ENCODE measurements around the gene MOV10L1.

The MOV10L1 gene

GRCh38 chr22:50178871-50179869, 89.4 kb downstream of the MOV10L1 start:
- no peak for DNase-seq

DNA sequence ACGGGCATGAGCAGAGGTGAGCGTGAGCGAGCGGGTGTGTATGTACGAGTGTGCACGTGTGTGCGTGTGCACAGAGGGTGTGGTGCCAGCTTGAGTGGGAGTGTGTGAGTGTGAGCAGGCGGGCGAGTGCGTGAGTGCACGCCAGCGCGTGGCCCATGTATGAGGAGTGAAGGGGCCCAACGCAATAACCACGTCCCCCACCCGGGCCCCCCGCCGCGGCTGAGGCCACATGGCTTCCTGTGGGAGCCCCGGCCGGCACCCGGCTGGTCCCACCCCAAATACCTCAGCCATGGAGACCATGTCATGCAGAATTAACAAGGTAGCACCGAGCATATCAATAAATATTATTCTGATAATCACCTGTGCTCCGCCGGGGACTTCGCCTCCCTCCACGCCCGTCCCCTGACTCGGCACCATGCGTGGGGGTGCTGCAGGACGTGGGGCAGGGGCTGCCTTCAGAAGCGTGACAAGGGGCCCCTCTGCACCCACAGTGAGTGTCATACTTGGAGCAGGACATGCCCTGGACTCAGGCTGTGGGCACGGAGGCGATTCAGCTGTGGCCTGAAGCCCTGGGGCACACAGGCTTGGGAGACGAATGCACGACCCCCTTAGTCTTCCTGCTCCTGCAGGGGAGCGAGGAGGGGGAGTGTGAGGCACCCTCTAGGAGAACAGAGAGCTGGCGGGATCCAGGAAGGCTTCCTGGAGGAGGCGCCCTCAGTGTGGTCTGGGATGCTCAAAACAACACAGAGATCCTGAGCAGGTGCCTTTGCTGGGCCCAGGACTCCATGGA, 90.3 kb downstream of the MOV10L1 start:
- no peak for DNase-seq

- no peak for DNase-seq
Measured at GRCh38 chr22:50180727-50181521, 91.1 kb downstream of the MOV10L1 start.

DNA sequence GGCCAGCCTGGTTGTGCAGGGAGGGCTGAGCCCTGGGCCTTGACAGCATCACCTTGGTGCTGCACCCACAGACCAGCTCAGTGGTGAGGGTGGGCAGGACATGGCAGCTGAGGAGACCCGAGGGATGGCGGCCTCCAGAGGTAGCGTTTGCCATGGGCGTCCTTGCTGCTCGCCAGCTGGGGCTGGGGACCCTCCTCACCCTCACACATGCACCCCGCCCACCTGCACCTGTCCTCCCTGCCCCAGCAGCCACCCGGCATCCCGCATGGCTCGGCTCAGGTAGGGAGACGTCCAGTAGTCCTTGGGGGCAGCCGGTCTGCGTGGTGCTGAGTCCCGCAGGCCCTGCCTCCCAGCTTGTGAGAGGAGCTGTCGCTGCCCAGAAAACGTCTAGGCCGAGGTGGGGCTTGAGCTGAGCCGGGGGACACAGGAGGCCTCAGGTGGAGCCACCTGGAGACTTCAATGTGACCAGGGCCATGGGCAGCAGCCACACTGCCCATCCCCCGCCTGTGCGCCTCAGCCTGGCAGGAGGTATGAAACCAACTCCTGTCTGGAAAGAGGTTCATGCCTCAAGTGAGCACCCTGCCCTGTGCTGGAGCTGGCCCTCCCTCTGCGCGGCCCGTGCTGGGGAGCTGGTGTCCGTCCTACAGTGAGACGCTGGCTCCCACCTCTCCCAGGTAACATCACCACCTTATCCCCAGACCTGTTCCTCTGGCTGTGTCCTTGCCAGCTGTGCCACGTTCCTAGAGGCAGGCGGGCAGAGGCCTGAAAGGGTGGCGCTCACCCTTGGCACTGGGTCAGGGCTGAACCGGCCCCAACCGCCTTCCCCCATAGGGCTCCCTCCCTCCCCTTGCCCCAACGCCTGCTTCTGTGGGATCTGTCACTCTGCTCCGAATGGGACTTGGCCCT, 92.6 kb downstream of the MOV10L1 start:
- DNase-seq: no peak

- DNase-seq: no peak
Measured at GRCh38 chr22:50183141-50183971, 93.5 kb downstream of the MOV10L1 start.

GRCh38 chr22:50184004-50184901, 94.4 kb downstream of the MOV10L1 start:
- DNase-seq: peak; percentile 31

- DNase-seq: no peak
Measured at GRCh38 chr22:50184902-50185374, 95.1 kb downstream of the MOV10L1 start.

- DNase-seq: peak; percentile 91
Measured at GRCh38 chr22:50185375-50186087, 95.7 kb downstream of the MOV10L1 start, which contains the start of gene TRABD. TRABD (plus strand) TSS chr22:50185913; CDS start chr22:50193061, 7,148 bp downstream.

DNA sequence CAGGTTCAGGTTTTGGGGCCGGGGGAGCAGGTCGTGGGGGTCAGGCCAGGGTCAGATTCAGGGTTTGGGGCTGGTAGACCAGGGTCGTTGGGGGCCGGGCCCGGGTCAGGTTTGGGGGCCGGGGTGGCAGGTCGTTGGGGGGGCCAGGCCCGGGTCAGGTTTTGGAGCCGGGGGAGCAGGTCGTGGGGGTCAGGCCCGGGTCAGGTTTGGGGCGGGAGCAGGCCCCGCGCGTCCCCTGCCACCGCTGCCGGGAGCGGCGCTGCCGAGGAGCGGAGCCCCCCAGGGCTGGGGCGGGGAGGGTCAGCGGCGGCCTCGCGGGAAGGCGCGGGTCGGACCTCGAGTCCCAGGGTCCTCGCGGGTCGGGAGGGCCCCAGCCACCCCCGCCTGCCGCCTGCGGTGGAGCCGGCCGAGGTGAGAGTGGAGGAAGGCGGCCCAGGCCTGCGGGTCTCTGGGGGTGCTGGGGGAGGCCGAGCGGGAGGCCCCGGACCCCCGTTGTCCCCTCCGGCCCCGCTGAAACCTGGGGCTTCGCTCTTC, 96.4 kb downstream of the MOV10L1 start:
- no peak for DNase-seq

GRCh38 chr22:50186761-50187523, 97.1 kb downstream of the MOV10L1 start:
- no peak for DNase-seq

- DNase-seq: no peak
Measured at GRCh38 chr22:50188356-50188755, 98.5 kb downstream of the MOV10L1 start.

DNA sequence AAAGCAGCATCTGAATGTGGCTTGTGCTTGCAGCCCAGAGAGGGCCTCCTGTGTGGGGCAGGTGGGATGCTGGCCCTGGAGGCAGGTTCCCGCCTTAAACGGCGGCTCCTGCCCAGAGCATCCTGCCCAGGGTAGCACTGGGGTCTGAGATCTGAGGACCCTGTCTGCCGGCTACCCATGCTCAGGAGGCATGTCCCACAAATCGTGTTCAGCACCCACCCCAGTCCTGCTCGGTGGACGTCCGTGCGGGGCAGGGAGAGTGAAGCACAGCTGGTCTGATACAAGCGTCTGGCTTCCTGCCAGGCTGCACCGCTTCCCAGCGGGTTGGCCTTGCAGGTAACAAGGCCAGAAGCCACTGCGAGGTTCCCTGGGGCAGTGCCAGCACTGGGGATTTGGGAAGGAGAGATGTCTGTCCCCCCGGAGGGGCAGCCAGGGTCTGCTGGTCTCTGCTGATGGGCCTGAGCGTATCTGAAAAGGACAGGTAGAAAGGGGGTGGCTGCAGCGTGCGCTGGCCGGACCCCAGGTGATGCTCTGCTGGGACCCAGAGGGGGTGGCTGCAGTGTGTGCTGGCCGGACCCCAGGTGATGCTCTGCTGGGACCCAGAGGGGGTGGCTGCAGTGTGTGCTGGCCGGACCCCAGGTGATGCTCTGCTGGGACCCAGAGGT, 99.5 kb downstream of the MOV10L1 start:
- no peak for DNase-seq

DNA sequence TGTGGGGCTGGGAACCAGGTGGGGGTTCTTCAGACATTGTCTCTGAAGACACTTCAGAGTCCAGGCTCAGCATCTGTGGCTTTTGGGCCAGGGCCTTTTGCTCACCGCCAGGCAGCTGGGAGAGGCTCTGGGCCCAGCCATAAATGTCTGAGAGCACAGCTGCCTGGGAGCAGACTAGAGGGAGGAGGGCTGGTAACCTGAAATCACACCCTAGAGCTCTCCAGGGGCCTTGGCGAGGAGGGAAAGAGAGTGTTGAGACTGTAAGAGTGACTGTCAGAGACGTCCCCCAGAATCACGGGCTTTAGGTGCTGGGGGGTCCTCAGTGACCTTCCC, 100.0 kb downstream of the MOV10L1 start:
- no peak for DNase-seq

- DNase-seq: peak; percentile 34
Measured at GRCh38 chr22:50190182-50190940, 100.6 kb downstream of the MOV10L1 start.

- DNase-seq: no peak
Measured at GRCh38 chr22:50190941-50191741, 101.3 kb downstream of the MOV10L1 start.

Measured in midbrain (tissue), 1 donor.